Measurements from ENCODE around the gene DMRT1.

DNA sequence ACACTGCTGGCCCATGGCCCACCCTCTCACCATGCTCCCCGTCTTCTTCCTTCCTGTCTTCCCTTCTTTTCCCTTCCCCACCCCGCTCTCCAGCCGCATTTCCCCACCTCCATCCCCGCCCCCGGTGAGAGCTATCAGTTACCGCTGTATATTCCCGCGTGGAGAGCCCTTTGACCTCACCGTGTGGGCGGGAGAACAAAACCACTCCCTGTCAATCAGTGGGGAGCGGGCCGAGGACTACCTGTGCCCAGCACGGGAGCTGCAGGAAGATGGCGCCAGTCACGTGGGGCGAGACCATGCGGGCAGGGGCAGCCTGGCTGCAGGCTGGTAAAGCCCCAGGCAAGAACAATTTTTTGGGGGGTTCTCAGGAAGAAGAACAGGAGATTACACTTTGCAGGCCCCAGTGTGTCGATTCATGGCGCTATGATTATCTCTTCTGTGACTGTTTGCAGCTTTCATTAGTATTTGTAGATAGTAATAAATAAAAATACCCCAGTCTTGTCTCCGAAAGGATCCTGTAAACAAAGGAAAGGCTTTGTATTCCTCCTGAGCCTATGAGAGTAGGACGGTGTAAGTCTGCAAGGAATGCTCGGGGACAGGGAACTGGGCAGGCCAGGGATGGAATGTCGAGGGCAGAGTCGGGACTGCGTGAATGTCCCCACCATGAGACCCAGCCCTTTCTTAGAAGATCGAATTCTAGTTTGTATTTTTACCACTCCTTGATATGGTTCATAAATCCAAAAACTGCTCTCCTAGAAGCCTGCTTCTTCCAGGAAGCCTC lies 14.8 kb upstream of the DMRT1 start:
- TF ChIP-seq EZH2 (IDR thresholded peaks at IDR 0.05) (no peak), POLR2A (IDR thresholded peaks at IDR 0.05; ENCODE audit: borderline replicate concordance, extremely low read depth, insufficient read depth, insufficient read length) (no peak)
